DOHH2 (cell line): ENCODE data around the gene GPR3.

Source experiments
- EZH2phosphoT487 ChIP-seq: fragments of 200-600 bp; sonication (generic); IDR thresholded peaks from 2 replicates; pipeline ENCODE4 v1.6.1; 2017; ENCODE audit warnings: borderline replicate concordance, mild to moderate bottlenecking, antibody characterized with exemption, low read length, moderate library complexity, mixed read lengths
- TF ChIP-seq, protein P1 (sequence below): fragments of 200-600 bp; sonication (generic); IDR thresholded peaks from one replicate; pipeline ENCODE4 v1.5.1; 2014; ENCODE audit warnings: antibody characterized with exemption, mild to moderate bottlenecking, low read depth, low read length; ENCODE audit not compliant: poor library complexity, severe bottlenecking

DNA sequence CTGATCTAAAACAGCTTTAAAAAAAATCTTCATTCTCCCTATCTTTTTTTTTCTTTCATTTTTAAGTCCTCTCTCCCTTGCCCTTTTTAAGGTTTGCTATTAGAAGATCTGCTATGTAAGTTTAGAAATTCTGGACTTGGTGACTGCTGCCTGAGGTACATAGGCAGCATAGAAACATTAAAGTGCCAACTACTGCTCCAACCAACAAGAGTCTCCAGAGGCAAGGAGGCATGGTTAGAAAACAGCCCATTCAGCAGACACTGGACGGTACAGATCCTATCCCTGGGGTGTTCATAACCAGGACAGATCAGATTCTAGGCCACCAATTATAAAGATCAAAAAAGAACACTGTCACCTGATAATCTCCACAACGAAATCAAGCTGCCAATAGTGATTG, 36.6 kb downstream of the GPR3 start:
- no peak for TF ChIP-seq EZH2phosphoT487
- TF ChIP-seq, protein P1, sequence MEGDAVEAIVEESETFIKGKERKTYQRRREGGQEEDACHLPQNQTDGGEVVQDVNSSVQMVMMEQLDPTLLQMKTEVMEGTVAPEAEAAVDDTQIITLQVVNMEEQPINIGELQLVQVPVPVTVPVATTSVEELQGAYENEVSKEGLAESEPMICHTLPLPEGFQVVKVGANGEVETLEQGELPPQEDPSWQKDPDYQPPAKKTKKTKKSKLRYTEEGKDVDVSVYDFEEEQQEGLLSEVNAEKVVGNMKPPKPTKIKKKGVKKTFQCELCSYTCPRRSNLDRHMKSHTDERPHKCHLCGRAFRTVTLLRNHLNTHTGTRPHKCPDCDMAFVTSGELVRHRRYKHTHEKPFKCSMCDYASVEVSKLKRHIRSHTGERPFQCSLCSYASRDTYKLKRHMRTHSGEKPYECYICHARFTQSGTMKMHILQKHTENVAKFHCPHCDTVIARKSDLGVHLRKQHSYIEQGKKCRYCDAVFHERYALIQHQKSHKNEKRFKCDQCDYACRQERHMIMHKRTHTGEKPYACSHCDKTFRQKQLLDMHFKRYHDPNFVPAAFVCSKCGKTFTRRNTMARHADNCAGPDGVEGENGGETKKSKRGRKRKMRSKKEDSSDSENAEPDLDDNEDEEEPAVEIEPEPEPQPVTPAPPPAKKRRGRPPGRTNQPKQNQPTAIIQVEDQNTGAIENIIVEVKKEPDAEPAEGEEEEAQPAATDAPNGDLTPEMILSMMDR: no peak
